ENCODE measurements around the gene PCCA. TPM values are rescaled to one million over a fixed set of nuclear protein-coding genes. Genes with fewer than 3 reads are reported as not detected.
"Not testable (repeated sequence)": the region's sequence is repeated elsewhere in the genome, so short reads cannot be mapped to it uniquely, and the experiment has no call there.

PCCA gene
- total RNA-seq, 1 donor from 2014 or later, result 15.3 TPM

GRCh38 chr13:100098445-100099116, 9.7 kb downstream of the PCCA start:
- ATAC-seq (ENCODE audit: low read depth) (no peak), DNase-seq (no peak)
- Mint-ChIP-seq H3K4me1 (no peaks in the 10 kb centered on the region), H3K9me3 (no peaks in the 10 kb centered on the region), H3K4me3 (no peak overlapping the region), H3K27ac (no peak overlapping the region), H3K27me3 (no peaks in the 10 kb centered on the region), H3K36me3 (ENCODE audit: low read depth) (peaks cover 1% of the 10 kb centered on the region)
- intact Hi-C loops (cut with micrococcal nuclease), result no loop called here
- no peak for TF ChIP-seq CTCF (IDR thresholded peaks at IDR 0.05)
- CTCF ChIA-PET, result no interaction called here
- POLR2A ChIA-PET, result no interaction called here

- H3K4me1 Mint-ChIP-seq; H3K4me3 Mint-ChIP-seq; H3K9me3 Mint-ChIP-seq; ATAC-seq (ENCODE audit: low read depth); H3K27me3 Mint-ChIP-seq; CTCF ChIA-PET; intact Hi-C loops (cut with micrococcal nuclease); H3K27ac Mint-ChIP-seq; H3K36me3 Mint-ChIP-seq (ENCODE audit: low read depth); POLR2A ChIA-PET; DNase-seq: not testable (repeated sequence)
Observed at GRCh38 chr13:100099117-100099445, 10.2 kb downstream of the PCCA start.

DNA sequence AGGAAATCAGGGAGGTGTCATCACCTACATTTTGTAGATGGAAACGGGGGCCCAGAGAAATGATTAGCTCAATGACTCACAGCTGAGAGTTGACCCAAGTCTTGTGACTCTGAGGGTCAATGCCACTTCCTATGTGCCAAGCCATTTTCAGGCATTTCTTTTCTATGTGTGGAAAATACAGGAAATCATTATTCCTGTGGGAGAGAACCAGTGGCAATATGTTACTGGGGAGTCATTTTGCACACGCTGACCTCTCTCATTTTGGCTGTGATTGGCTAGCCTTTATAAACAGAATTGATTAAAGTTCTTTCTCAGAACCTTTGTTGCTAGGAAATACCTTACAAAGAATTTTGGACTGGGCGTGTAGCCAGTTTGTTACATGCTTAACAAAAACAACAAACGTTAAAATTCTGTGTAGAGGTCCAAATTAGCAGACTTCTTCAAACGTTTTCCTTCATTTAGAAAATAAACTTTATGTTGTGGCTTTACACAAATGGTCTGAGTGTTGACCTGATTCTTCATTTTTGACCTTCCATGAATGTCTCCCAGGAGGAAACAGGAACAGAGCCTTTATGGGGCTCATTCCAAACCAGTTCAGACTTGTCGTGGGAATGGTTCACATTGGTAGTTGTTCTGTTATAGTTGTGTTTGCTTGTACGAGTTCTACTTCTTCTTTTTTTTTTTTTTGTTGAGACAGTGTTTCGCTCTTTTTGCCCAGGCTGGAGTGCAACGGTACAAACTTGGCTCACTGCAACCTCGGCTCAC, 11.4 kb downstream of the PCCA start:
- H3K27ac Mint-ChIP-seq, result no peak overlapping the region
- ChIA-PET CTCF (no interaction called here), POLR2A (no interaction called here)
- ATAC-seq (ENCODE audit: low read depth) (no peak), DNase-seq (no peak)
- intact Hi-C loops (cut with micrococcal nuclease), result no loop called here
- no peaks in the 10 kb centered on the region for H3K9me3 Mint-ChIP-seq
- H3K4me3 Mint-ChIP-seq, result no peak overlapping the region
- H3K27me3 Mint-ChIP-seq, result no peaks in the 10 kb centered on the region
- peaks cover 9% of the 10 kb centered on the region for H3K36me3 Mint-ChIP-seq (ENCODE audit: low read depth)
- no peak for TF ChIP-seq CTCF (IDR thresholded peaks at IDR 0.05)
- peaks cover 4% of the 10 kb centered on the region for H3K4me1 Mint-ChIP-seq

GRCh38 chr13:100102042-100102441, 13.1 kb downstream of the PCCA start:
- H3K4me3 Mint-ChIP-seq, result no peak overlapping the region
- CTCF ChIA-PET, result no interaction called here
- no peaks in the 10 kb centered on the region for H3K27me3 Mint-ChIP-seq
- ATAC-seq (ENCODE audit: low read depth) (no peak), DNase-seq (no peak)
- peaks cover 15% of the 10 kb centered on the region for H3K4me1 Mint-ChIP-seq
- intact Hi-C loops (cut with micrococcal nuclease), result loop anchor here (1.0 kb wide), 1 partner anchor 40 kb away; no protein-coding TSS in a partner anchor
- H3K27ac Mint-ChIP-seq, result no peak overlapping the region
- H3K9me3 Mint-ChIP-seq, result no peaks in the 10 kb centered on the region
- TF ChIP-seq CTCF (IDR thresholded peaks at IDR 0.05), result no peak
- POLR2A ChIA-PET, result no interaction called here
- peaks cover 9% of the 10 kb centered on the region for H3K36me3 Mint-ChIP-seq (ENCODE audit: low read depth)

DNA sequence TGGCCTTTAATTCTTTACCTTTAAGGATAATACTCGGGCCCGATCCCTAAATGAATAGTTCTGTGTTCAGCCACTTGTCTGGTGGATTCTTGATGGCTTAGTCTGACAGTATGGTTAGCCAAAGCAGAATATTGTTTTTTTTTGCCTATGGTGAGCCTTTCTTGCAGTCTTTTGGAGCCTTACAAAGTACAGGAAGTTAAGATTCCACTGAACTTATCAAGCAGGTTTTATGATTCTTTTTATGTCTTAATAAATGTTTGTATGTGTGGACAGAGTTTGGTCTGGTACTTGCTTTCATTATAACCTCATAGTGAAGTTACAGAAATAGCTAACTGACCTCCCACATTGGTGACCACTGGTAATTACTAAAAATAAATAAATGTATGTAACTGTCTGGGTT, 17.1 kb downstream of the PCCA start:
- Mint-ChIP-seq H3K27ac (no peak overlapping the region), H3K9me3 (no peaks in the 10 kb centered on the region), H3K4me1 (peaks cover 43% of the 10 kb centered on the region), H3K4me3 (no peak overlapping the region), H3K36me3 (ENCODE audit: low read depth) (peaks cover 9% of the 10 kb centered on the region), H3K27me3 (no peaks in the 10 kb centered on the region)
- ChIA-PET CTCF (no interaction called here), POLR2A (no interaction called here)
- no peak for ATAC-seq (ENCODE audit: low read depth)
- no peak for TF ChIP-seq CTCF (IDR thresholded peaks at IDR 0.05)
- DNase-seq, result no peak
- intact Hi-C loops (cut with micrococcal nuclease), result no loop called here
